AG04450 (cell line): Measurements from ENCODE around the gene EPS8L1. TPM values are rescaled to one million over a fixed set of nuclear protein-coding genes. Genes with fewer than 3 reads are reported as not detected.

Experiments
- CTCF ChIA-PET: fragments of 300-600, 350-600 bp; formaldehyde crosslinking; extraction: SDS; loops from one replicate; lab custom pipeline; 2022; ENCODE audit warnings: antibody characterized with exemption, inconsistent platforms; lab: Charles Lee
- POLR2A ChIA-PET: fragments of 350-600 bp; formaldehyde crosslinking; extraction: SDS; loops from one replicate; lab custom pipeline; 2021; ENCODE audit warnings: antibody characterized with exemption, inconsistent platforms; lab: Yijun Ruan, JAX
- DNase-seq: peaks from one replicate; pipeline ENCODE4 v3.0.0-alpha.2; 2011; ENCODE audit warnings: low read depth, low spot score
- H3K27ac ChIP-seq: one replicate; pipeline ENCODE4 v1.5.1; 2012; ENCODE audit warnings: low read depth, low read length, control low read depth
- H3K27me3 ChIP-seq: one replicate; pipeline ENCODE4 v1.6.0; 2012; ENCODE audit warnings: low read length; ENCODE audit not compliant: control insufficient read depth, insufficient read depth
- H3K4me3 ChIP-seq: 2 replicates; pipeline ENCODE4 v1.5.1; 2011; ENCODE audit warnings: mild to moderate bottlenecking, low read depth, low read length, control low read depth
- H3K9me3 ChIP-seq: 2 replicates; pipeline ENCODE4 v1.5.1; 2012; ENCODE audit warnings: low read length; ENCODE audit not compliant: control insufficient read depth, insufficient read depth
- CTCF ChIP-seq: IDR thresholded peaks from 2 replicates; pipeline ENCODE4 v1.5.1; 2011; ENCODE audit warnings: low read depth, low read length, control low read depth, inconsistent platforms
- polyA plus RNA-seq: library from polyadenylated mRNA; depleted of rRNA; stranded (reverse); fragments of >200 nt; gene quantifications from 2 replicates; pipeline ENCODE4 v1.2.3, GENCODE V29; 2011

EPS8L1 gene
- polyA plus RNA-seq, 1 experiment = 1.5 TPM

DNA sequence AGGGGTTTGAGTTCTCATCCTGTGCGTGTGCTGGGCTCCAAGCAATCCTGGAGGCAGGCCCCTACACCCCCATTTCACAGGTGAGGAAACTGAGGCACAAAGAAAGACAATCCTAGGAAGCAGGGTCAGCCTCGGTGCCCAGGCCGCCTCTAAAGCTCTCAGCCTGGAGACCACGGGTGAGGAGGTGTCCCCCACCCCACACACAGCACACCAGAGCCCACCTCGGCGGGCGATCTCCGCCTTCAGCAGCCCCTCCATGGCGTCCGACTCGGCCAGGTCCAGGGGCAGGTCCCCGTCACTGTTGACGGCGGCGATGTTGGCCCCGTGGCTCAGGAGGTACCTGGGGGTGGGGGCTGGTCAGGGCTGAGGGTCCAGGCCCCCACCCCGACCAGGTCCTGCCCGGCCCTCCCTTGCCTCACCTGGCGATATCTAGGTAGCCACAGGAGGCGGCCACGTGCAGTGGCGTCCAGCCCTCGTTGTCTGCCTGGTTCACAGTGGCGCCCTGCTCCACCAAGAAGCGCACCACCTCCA lies 36.6 kb downstream of the EPS8L1 start:
- H3K27me3 ChIP-seq = no peaks in the 10 kb centered on the region
- no peak for DNase-seq
- ChIA-PET POLR2A (no interaction called here), CTCF (interaction anchor here (0.5 kb wide), 1 partner anchor 1153 kb away, joined by 5 read pairs; no protein-coding TSS in a partner anchor)
- no peak overlapping the region for H3K4me3 ChIP-seq
- no peak overlapping the region for H3K27ac ChIP-seq
- no peaks in the 10 kb centered on the region; the same call in 1 of the 2 replicates for H3K9me3 ChIP-seq
- TF ChIP-seq CTCF = no peak

DNA sequence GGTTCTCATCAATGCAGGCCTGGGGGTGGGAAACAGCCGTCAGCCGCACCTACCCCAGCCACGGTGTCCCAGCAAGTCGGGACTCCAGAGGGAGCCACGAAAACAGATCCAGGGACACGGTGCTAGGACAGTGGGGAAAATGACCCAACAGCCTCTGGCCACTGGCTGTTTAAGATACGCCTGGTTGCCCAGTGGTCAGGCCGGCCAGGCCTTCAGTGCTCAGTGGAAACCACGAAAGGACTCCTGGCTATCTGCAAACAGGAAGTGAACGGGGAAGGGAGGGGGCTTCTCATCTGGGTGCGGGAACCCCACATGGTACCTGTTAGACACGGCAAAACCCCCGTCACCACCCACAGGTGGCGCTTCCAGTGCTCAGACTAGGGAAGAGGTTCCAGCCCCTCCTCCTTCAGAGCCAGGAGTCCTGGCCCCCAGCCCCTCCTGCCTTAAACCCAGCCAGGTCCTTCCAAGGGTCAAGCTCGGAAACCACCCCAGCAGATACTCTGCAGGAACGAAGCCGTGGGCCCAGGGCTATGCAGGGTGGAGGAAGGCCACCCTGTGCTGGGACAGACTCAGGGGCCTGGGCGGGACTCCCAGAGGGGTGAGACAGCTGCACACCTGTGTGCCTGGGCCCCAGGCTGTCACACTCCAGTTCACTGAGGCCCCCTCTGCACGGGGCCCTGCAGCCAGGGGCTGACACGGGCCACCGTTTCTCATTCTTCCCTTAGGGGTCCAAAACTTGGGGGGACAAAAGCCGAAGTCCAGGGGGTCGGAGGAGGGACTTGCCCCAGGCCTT lies 37.3 kb downstream of the EPS8L1 start:
- ChIA-PET CTCF (interaction anchor here (0.5 to 1.1 kb wide), 2 partner anchors 25 to 1153 kb away, joined by 3 to 5 read pairs; no protein-coding TSS in a partner anchor), POLR2A (no interaction called here)
- TF ChIP-seq CTCF = no peak
- Histone ChIP-seq H3K27me3 (no peaks in the 10 kb centered on the region), H3K27ac (peak overlapping the region; percentile 69), H3K4me3 (no peak overlapping the region), H3K9me3 (no peaks in the 10 kb centered on the region; the same call in 1 of the 2 replicates)
- no peak for DNase-seq

DNA sequence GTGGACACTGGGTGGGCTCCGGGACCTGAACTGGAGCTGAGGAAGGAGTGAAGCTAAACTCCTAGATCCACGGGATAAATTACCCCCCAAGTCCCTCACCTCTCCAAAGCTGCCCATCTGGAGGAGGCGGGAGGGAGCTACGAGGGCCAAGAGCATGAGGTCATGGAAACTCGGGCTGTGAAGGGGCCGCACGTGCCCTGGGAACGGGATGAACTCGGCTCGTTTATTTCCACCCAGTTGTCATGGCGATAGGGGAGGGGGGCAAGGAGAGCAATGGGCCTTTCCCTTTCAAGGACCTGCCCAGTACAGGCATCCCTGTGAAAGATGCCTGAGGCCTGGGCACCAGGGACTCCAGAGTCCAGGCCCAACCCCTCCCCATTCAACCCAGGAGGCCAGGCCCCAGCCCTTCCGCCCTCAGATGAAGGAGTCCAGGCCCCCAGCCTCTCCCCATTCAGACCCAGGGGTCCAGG lies 37.9 kb downstream of the EPS8L1 start:
- Histone ChIP-seq H3K27ac (peak overlapping the region; percentile 69), H3K9me3 (peaks cover under 1% of the 10 kb centered on the region; the same call in 1 of the 2 replicates), H3K4me3 (no peak overlapping the region), H3K27me3 (no peaks in the 10 kb centered on the region)
- CTCF ChIA-PET = interaction anchor here (1.1 kb wide), 1 partner anchor 25 kb away, joined by 3 read pairs; no protein-coding TSS in a partner anchor
- TF ChIP-seq CTCF = no peak
- peak; percentile 84 for DNase-seq
- POLR2A ChIA-PET = no interaction called here

- ChIA-PET CTCF (interaction anchor here (1.5 kb wide), 1 partner anchor 26 kb away, joined by 4 read pairs; no protein-coding TSS in a partner anchor), POLR2A (no interaction called here)
- no peak for TF ChIP-seq CTCF
- Histone ChIP-seq H3K27ac (peak overlapping the region; percentile 31), H3K4me3 (no peak overlapping the region), H3K27me3 (no peaks in the 10 kb centered on the region), H3K9me3 (peaks cover 3% of the 10 kb centered on the region; the same call in 1 of the 2 replicates)
- DNase-seq = no peak
Measured at GRCh38 chr19:55114566-55115145, 39.0 kb downstream of the EPS8L1 start.
